Measurements from ENCODE around the gene SRMS.

Gene SRMS

DNA sequence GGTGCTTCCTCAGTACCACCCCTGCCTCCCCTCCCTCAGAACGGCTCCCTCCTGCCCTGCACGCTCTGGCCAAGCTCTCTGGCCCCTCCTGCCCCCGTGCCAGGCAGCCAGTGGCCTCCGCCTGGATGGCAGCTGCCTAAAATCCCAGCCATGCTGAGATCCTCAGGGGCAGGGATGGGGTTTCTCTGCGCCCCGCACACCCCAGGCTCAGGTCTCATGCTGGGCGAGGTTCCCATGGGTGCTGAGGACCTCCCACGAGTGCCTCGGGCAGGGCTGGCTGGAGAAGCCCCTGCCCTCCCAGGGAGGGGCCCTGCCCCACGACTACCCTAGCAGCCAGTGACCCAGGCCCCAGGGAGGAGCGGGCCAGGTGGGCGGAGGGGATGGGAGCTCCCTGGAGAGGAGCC is 13.1 kb downstream of the SRMS start:
- DNase-seq (ENCODE audit: extremely low read depth, low read depth), result no peak
- no peak overlapping the region for H3K4me3 ChIP-seq (replicated peaks; ENCODE audit: low read depth, low read length)
- TF ChIP-seq, protein P1, sequence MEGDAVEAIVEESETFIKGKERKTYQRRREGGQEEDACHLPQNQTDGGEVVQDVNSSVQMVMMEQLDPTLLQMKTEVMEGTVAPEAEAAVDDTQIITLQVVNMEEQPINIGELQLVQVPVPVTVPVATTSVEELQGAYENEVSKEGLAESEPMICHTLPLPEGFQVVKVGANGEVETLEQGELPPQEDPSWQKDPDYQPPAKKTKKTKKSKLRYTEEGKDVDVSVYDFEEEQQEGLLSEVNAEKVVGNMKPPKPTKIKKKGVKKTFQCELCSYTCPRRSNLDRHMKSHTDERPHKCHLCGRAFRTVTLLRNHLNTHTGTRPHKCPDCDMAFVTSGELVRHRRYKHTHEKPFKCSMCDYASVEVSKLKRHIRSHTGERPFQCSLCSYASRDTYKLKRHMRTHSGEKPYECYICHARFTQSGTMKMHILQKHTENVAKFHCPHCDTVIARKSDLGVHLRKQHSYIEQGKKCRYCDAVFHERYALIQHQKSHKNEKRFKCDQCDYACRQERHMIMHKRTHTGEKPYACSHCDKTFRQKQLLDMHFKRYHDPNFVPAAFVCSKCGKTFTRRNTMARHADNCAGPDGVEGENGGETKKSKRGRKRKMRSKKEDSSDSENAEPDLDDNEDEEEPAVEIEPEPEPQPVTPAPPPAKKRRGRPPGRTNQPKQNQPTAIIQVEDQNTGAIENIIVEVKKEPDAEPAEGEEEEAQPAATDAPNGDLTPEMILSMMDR (IDR thresholded peaks at IDR 0.05; ENCODE audit: low read depth, low read length, missing control alignments), result no peak

DNA sequence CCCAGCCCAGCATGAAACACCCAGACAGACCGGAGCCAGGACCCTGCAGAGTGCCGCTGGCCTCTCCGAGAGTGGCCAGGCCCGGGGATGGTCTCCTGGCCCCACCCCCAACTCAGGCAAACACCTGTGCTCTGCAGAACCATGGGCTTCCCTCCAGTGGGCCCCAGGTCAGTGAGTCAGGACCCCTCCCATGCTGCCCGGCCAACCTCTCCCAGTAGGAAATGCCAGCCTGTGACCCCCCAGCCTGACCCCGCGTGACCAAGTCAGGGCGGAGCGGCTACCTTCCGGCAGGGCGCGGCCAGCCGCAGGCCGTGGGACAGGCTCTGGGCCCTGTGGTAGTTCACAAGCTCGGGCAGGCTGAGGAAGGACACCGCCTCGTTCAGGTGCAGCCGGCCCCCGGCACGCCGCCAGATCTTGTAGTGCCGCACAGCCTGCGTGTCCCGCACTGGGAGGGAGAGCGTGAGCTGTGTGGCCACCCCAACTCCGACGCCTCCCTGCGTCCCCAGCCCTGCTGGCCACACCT is 13.6 kb downstream of the SRMS start:
- DNase-seq (ENCODE audit: extremely low read depth, low read depth), result no peak
- TF ChIP-seq, protein P1 (IDR thresholded peaks at IDR 0.05; ENCODE audit: low read depth, low read length, missing control alignments), result no peak
- no peak overlapping the region for H3K4me3 ChIP-seq (replicated peaks; ENCODE audit: low read depth, low read length)

DNA sequence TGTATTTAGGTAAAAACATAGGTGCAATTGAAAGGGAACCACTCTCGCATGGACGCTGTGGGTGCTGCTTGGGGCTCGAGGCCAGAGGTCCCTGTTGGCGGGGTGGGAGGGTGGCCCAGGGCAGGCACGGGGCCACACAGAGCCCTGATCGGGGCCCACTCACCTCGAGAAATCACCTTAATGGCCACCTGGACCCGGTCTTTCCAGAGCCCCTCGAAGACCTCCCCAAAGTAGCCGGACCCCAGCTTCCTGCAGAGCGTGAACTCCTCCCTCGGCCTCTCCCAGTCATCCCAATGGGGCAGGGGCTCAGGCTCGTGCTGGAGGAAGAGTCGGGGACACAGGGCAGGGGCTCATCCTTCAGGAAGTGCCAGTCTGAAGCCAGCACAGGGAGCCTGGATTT is 14.2 kb downstream of the SRMS start:
- DNase-seq (ENCODE audit: extremely low read depth, low read depth), result no peak
- TF ChIP-seq, protein P1 (IDR thresholded peaks at IDR 0.05; ENCODE audit: low read depth, low read length, missing control alignments), result no peak
- no peak overlapping the region for H3K4me3 ChIP-seq (replicated peaks; ENCODE audit: low read depth, low read length)

DNA sequence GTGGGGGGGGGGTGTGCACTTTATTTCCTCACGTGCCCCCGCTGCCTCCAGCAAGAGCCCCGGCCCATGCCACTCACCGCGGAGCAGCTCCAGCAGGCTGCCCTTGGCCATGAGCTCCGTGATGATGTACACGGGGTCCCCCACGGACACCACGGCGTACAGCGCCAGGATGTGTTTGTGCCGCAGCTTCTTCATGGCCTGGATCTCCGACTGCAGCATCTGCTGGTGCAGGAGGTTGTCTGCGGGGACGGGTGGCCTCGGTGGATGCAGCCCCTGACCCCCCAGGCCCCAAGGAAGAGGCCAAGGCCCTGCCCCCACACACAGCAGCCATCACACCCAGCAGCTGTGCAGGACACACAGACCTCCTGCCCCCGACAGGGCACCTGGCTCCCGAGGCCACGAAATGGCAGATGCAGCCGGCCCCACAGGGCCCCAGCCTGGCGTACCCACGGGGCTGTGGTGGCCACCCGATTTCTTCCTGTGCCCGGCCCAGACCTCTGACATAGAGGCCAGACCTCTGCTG is 15.0 kb downstream of the SRMS start:
- TF ChIP-seq, protein P1 (IDR thresholded peaks at IDR 0.05; ENCODE audit: low read depth, low read length, missing control alignments), result no peak
- no peak for DNase-seq (ENCODE audit: extremely low read depth, low read depth)
- H3K4me3 ChIP-seq (replicated peaks; ENCODE audit: low read depth, low read length), result no peak overlapping the region

DNA sequence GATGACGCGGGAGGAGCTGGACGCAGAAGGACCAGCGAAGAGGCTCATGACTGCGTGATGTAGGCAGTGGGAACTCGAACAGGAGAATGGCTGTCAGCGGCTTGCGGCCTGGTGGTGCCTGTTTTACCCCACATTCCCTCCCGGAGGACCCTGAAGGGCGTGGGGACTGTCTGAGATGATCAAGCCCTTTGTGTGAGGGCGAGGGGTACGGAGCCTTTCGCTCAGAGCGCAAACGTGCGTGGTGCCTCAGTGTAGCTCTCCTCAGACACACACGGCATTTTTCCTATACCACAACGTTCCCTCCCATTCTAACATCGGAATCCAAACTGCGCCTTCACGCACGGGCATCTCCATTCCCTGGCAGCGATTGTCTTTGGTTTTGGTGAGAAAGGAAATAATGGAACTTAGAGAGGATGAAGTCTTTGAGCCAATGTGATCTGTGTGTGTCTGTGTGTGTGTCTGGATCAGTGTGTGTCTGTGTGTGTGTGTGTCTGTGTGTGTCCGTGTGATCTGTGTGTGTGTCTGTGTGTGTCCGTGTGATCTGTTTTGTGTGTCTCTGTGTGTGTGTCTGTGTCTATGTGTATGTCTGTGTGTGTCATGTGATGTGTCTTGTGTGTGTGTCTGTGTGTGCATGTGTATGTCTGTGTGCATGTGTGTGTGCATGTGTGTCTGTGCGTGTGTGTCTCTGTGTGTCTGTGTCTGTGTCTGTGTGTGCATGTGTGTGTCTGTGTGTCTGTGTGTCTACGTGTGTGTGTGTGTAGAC is 15.7 kb downstream of the SRMS start:
- TF ChIP-seq, protein P1 (IDR thresholded peaks at IDR 0.05; ENCODE audit: low read depth, low read length, missing control alignments), result no peak
- no peak for DNase-seq (ENCODE audit: extremely low read depth, low read depth)
- no peak overlapping the region for H3K4me3 ChIP-seq (replicated peaks; ENCODE audit: low read depth, low read length)

DNA sequence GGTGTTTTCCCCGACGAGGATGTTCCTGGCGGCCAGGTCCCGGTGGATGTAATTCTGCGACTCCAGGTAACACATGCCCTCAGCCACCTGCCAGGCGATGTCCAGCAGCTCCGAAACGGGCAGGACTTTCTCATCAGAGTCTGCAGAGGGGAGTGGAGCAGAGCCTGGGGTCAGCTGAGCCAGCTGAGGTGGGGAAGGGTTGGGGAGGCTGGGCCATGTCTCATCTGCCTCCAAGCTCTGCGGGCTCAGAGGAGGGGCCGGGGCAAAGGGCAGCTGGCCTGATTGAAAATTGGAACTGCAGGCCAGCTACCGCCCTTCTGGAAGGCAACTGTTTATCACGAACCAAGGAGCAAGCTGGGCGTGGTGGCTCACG is 16.8 kb downstream of the SRMS start:
- TF ChIP-seq, protein P1 (IDR thresholded peaks at IDR 0.05; ENCODE audit: low read depth, low read length, missing control alignments), result no peak
- no peak for DNase-seq (ENCODE audit: extremely low read depth, low read depth)
- H3K4me3 ChIP-seq (replicated peaks; ENCODE audit: low read depth, low read length), result no peak overlapping the region

Data from HFF-Myc (cell line).